GM23338 (cell line): ENCODE data around the gene SHF.

ENCODE experiments used
- JUNB ChIP-seq: IDR thresholded peaks from one replicate; pipeline ENCODE4 v1.6.1; 2016; ENCODE audit warnings: antibody characterized with exemption; ENCODE audit not compliant: unreplicated experiment
- TF ChIP-seq, protein P1 (sequence below), 2 experiments: fragments of 200-600 bp in 1 of 2; sonication (generic) in 1 of 2; conservative IDR thresholded peaks; 2 replicates each; pipeline versions ENCODE4 v1.5.1 to v1.6.1; 2016 to 2017; ENCODE audit warnings: antibody characterized with exemption in 2 of 2, low read depth in 2 of 2, mild to moderate bottlenecking in 2 of 2, moderate library complexity in 1 of 2

DNA sequence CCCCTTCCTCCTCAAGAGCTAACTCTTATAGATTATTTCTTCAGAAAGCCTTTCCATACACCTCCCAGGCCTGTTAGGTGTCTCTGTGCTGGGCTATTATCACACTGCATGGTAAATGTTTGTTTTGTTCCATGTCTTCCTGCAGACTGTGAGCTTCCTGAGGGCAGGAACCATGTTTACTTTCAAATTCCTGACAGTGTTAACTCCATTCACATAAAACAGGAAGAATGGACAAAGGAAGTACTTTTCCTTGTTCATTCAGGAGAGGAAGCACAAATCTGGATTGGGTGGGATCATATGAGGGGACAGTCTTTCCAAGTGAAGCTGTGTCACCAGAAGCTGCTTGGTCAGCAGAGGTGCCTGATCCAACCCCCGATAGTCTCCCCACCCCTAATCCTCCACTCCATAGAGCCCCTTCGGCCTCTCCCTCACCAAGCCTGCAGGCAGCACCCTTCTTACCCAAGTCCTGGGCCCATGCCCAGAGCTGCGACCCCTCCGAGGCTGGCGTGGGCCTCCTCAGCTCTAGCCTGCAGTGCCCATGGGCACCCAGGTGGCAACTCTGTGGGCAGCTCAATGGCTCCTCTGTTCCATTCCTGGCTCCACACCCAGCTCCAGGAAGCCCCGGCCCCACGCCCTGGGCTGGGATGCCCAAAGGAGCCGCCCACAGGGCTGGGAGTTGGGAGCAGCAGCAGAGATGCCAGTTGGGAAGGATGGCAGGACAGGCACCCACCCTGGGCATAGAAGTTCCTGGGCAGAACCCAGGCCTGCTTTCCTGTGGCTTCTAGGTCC is 6.9 kb downstream of the SHF start:
- TF ChIP-seq, protein P1, sequence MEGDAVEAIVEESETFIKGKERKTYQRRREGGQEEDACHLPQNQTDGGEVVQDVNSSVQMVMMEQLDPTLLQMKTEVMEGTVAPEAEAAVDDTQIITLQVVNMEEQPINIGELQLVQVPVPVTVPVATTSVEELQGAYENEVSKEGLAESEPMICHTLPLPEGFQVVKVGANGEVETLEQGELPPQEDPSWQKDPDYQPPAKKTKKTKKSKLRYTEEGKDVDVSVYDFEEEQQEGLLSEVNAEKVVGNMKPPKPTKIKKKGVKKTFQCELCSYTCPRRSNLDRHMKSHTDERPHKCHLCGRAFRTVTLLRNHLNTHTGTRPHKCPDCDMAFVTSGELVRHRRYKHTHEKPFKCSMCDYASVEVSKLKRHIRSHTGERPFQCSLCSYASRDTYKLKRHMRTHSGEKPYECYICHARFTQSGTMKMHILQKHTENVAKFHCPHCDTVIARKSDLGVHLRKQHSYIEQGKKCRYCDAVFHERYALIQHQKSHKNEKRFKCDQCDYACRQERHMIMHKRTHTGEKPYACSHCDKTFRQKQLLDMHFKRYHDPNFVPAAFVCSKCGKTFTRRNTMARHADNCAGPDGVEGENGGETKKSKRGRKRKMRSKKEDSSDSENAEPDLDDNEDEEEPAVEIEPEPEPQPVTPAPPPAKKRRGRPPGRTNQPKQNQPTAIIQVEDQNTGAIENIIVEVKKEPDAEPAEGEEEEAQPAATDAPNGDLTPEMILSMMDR (conservative IDR thresholded peaks at IDR 0.05; ENCODE audit: low read depth in 2 of 2): no peak
- no peak for TF ChIP-seq JUNB
